Nephron (organoid): Measurements from ENCODE around the gene GNAS.

Source experiments
- H3K27ac Mint-ChIP-seq, 3 experiments: 2 replicates each; pipeline ENCODE4 v1.8.0; 2020; ENCODE audit warnings: mixed read lengths in 3 of 3, mild to moderate bottlenecking in 2 of 3, moderate library complexity in 1 of 3
- H3K27me3 Mint-ChIP-seq: 2 replicates; pipeline ENCODE4 v1.8.0; 2021; ENCODE audit warnings: low read depth, mild to moderate bottlenecking, moderate library complexity, mixed read lengths
- H3K36me3 Mint-ChIP-seq: 2 replicates; pipeline ENCODE4 v1.8.0; 2020; ENCODE audit warnings: low read depth, mixed read lengths
- H3K4me1 Mint-ChIP-seq: 2 replicates; pipeline ENCODE4 v1.8.0; 2020; ENCODE audit warnings: mixed read lengths
- H3K4me3 Mint-ChIP-seq, 3 experiments: 2 replicates each; pipeline ENCODE4 v1.8.0; 2020; ENCODE audit warnings: mild to moderate bottlenecking in 3 of 3, mixed read lengths in 3 of 3, moderate library complexity in 2 of 3
- H3K9me3 Mint-ChIP-seq: 2 replicates; pipeline ENCODE4 v1.8.0; 2020; ENCODE audit warnings: mixed read lengths
- CTCF ChIP-seq, 3 experiments: fragments of 200-600 bp; sonication (generic); IDR thresholded peaks; one replicate each; pipeline ENCODE4 v1.5.0; 2021; ENCODE audit warnings: antibody characterized with exemption in 3 of 3; ENCODE audit not compliant: unreplicated experiment in 3 of 3

Gene GNAS

GRCh38 chr20:58890518-58891085 lies 38.1 kb downstream of the GNAS start:
- Mint-ChIP-seq H3K4me1 (peaks cover 40% of the 10 kb centered on the region), H3K4me3 (peak overlapping the region; percentile 86 to 97 (median 95)), H3K9me3 (no peaks in the 10 kb centered on the region), H3K27ac (peak overlapping the region; percentile 97 to 100 (median 99)), H3K36me3 (peaks cover 3% of the 10 kb centered on the region), H3K27me3 (no peaks in the 10 kb centered on the region)
- no peak for TF ChIP-seq CTCF (IDR thresholded peaks at IDR 0.05; ENCODE audit: unreplicated experiment in 3 of 3)

GRCh38 chr20:58891086-58891717 lies 38.7 kb downstream of the GNAS start:
- peaks cover 46% of the 10 kb centered on the region for H3K4me1 Mint-ChIP-seq
- peaks cover 8% of the 10 kb centered on the region for H3K36me3 Mint-ChIP-seq
- H3K4me3 Mint-ChIP-seq, result peak overlapping the region; percentile 76 to 85 (median 81)

GRCh38 chr20:58891718-58892140 lies 39.2 kb downstream of the GNAS start:
- Mint-ChIP-seq H3K9me3 (no peaks in the 10 kb centered on the region), H3K4me3 (peak overlapping the region; percentile 97 to 99 (median 98)), H3K27ac (peak overlapping the region; percentile 91 to 99 (median 99)), H3K36me3 (peaks cover 12% of the 10 kb centered on the region), H3K4me1 (peaks cover 51% of the 10 kb centered on the region), H3K27me3 (no peaks in the 10 kb centered on the region)
- TF ChIP-seq CTCF (IDR thresholded peaks at IDR 0.05; ENCODE audit: unreplicated experiment in 3 of 3), result no peak

More at GRCh38 chr20:58891086-58891717, 38.7 kb downstream of the GNAS start:
- Mint-ChIP-seq H3K27me3 (no peaks in the 10 kb centered on the region), H3K9me3 (no peaks in the 10 kb centered on the region), H3K27ac (peak overlapping the region; percentile 97 to 100 (median 99))
- TF ChIP-seq CTCF (IDR thresholded peaks at IDR 0.05; ENCODE audit: unreplicated experiment in 3 of 3), result no peak

GRCh38 chr20:58892141-58892931 lies 39.8 kb downstream of the GNAS start:
- peak overlapping the region; percentile 91 to 99 (median 99) for H3K27ac Mint-ChIP-seq
- no peaks in the 10 kb centered on the region for H3K9me3 Mint-ChIP-seq
- no peak for TF ChIP-seq CTCF (IDR thresholded peaks at IDR 0.05; ENCODE audit: unreplicated experiment in 3 of 3)
- H3K4me3 Mint-ChIP-seq, result peak overlapping the region; percentile 97 to 99 (median 98)
- peaks cover 55% of the 10 kb centered on the region for H3K4me1 Mint-ChIP-seq
- peaks cover 17% of the 10 kb centered on the region for H3K36me3 Mint-ChIP-seq
- no peaks in the 10 kb centered on the region for H3K27me3 Mint-ChIP-seq

GRCh38 chr20:58892932-58893224 lies 40.4 kb downstream of the GNAS start:
- Mint-ChIP-seq H3K27me3 (no peaks in the 10 kb centered on the region), H3K9me3 (no peaks in the 10 kb centered on the region)

More at GRCh38 chr20:58892932-58893224, 40.4 kb downstream of the GNAS start:
- peaks cover 22% of the 10 kb centered on the region for H3K36me3 Mint-ChIP-seq
- peak overlapping the region; percentile 91 to 99 (median 99) for H3K27ac Mint-ChIP-seq
- peaks cover 55% of the 10 kb centered on the region for H3K4me1 Mint-ChIP-seq
- no peak for TF ChIP-seq CTCF (IDR thresholded peaks at IDR 0.05; ENCODE audit: unreplicated experiment in 3 of 3)
- peak overlapping the region; percentile 97 to 99 (median 98) for H3K4me3 Mint-ChIP-seq
